ENCODE results near the gene KPNA6.
"Not testable (repeated sequence)": the region's sequence is repeated elsewhere in the genome, so short reads cannot be mapped to it uniquely, and the experiment has no call there.

KPNA6 gene

GRCh38 chr1:32100807-32101708 lies 6.8 kb upstream of the KPNA6 start:
- DNase-seq (ENCODE audit: low spot score): peak; percentile 72

GRCh38 chr1:32104127-32104526 lies 3.7 kb upstream of the KPNA6 start:
- no peak for DNase-seq (ENCODE audit: low spot score)

- no peak for DNase-seq (ENCODE audit: low spot score)
These were observed 2.5 kb upstream of the KPNA6 start for GRCh38 chr1:32105338-32105737.

- DNase-seq (ENCODE audit: low spot score): no peak
These were observed 1.1 kb upstream of the KPNA6 start for GRCh38 chr1:32106663-32107275.

- DNase-seq (ENCODE audit: low spot score): no peak
These were observed 3.3 kb downstream of the KPNA6 start for GRCh38 chr1:32111040-32111623.

- DNase-seq (ENCODE audit: low spot score): no peak
These were observed 3.9 kb downstream of the KPNA6 start for GRCh38 chr1:32111789-32112188.

- DNase-seq (ENCODE audit: low spot score): no peak
These were observed 5.0 kb downstream of the KPNA6 start for GRCh38 chr1:32112806-32113375.

GRCh38 chr1:32113436-32113835 lies 5.6 kb downstream of the KPNA6 start:
- DNase-seq (ENCODE audit: low spot score): not testable (repeated sequence)

GRCh38 chr1:32114420-32114819 lies 6.6 kb downstream of the KPNA6 start:
- no peak for DNase-seq (ENCODE audit: low spot score)

- no peak for DNase-seq (ENCODE audit: low spot score)
These were observed 7.6 kb downstream of the KPNA6 start for GRCh38 chr1:32115496-32115895.

- DNase-seq (ENCODE audit: low spot score): no peak
These were observed 8.7 kb downstream of the KPNA6 start for GRCh38 chr1:32116531-32116930.

- no peak for DNase-seq (ENCODE audit: low spot score)
These were observed 14.3 kb downstream of the KPNA6 start for GRCh38 chr1:32122151-32122550.

GRCh38 chr1:32123361-32123760 lies 15.5 kb downstream of the KPNA6 start:
- DNase-seq (ENCODE audit: low spot score): not testable (repeated sequence)

- DNase-seq (ENCODE audit: low spot score): no peak
These were observed 17.5 kb downstream of the KPNA6 start for GRCh38 chr1:32125313-32125712.

- DNase-seq (ENCODE audit: low spot score): no peak
These were observed 18.9 kb downstream of the KPNA6 start for GRCh38 chr1:32126770-32127169.

- no peak for DNase-seq (ENCODE audit: low spot score)
These were observed 19.7 kb downstream of the KPNA6 start for GRCh38 chr1:32127409-32128198.

- no peak for DNase-seq (ENCODE audit: low spot score)
These were observed 20.6 kb downstream of the KPNA6 start for GRCh38 chr1:32128479-32128878.

GRCh38 chr1:32128964-32129363 lies 21.1 kb downstream of the KPNA6 start:
- no peak for DNase-seq (ENCODE audit: low spot score)

GRCh38 chr1:32133950-32134280 lies 26.1 kb downstream of the KPNA6 start:
- not testable (repeated sequence) for DNase-seq (ENCODE audit: low spot score)

GRCh38 chr1:32137111-32137510 lies 29.3 kb downstream of the KPNA6 start:
- DNase-seq (ENCODE audit: low spot score): no peak

- peak; percentile 21 for DNase-seq (ENCODE audit: low spot score)
These were observed 31.1 kb downstream of the KPNA6 start for GRCh38 chr1:32138965-32139364.
